DND-41 (cell line): ENCODE data around the gene IL21R.

Experiments used
- ATAC-seq: fragments of 200-7000 bp; cut with Tn5 transposase; 3 replicates; pipeline ENCODE4 v1.9.1; 2021; ENCODE audit warnings: low read depth; ENCODE audit not compliant: insufficient read depth
- DNase-seq: peaks from one replicate; pipeline ENCODE4 v3.0.0-alpha.2; 2020
- H2AFZ ChIP-seq: 2 replicates; pipeline ENCODE4 v1.6.0; 2012; ENCODE audit warnings: low read depth, low read length
- H3K27ac ChIP-seq: 2 replicates; pipeline ENCODE4 v1.5.1; 2012; ENCODE audit warnings: low read length, inconsistent platforms
- H3K27me3 ChIP-seq: fragments of 200-600 bp; sonication (generic); 2 replicates; pipeline ENCODE4 v1.6.0; 2012; ENCODE audit warnings: low read length, mild to moderate bottlenecking, inconsistent platforms; ENCODE audit not compliant: insufficient read depth, poor library complexity
- H3K36me3 ChIP-seq: 2 replicates; pipeline ENCODE4 v1.5.1; 2012; ENCODE audit warnings: low read length, inconsistent platforms; ENCODE audit not compliant: insufficient read depth
- H3K4me1 ChIP-seq: 2 replicates; pipeline ENCODE4 v1.5.1; 2012; ENCODE audit warnings: mild to moderate bottlenecking, low read length; ENCODE audit not compliant: insufficient read depth
- H3K4me2 ChIP-seq: 2 replicates; pipeline ENCODE4 v1.6.0; 2012; ENCODE audit warnings: mild to moderate bottlenecking, moderate library complexity, low read length, inconsistent platforms; ENCODE audit not compliant: insufficient read depth
- H3K4me3 ChIP-seq, 2 experiments: fragments of 200-600 bp in 1 of 2; shearing (Covaris generic) in 1 of 2; 2 replicates each; pipeline ENCODE4 v1.5.1; 2012 to 2016; ENCODE audit warnings: inconsistent platforms in 2 of 2, low read length in 2 of 2, mild to moderate bottlenecking in 2 of 2, low read depth in 1 of 2, moderate library complexity in 1 of 2
- H3K79me2 ChIP-seq: 2 replicates; pipeline ENCODE4 v1.6.0; 2012; ENCODE audit warnings: low read length, inconsistent platforms; ENCODE audit not compliant: insufficient read depth
- H3K9ac ChIP-seq: 2 replicates; pipeline ENCODE4 v1.6.0; 2012; ENCODE audit warnings: low read depth, mild to moderate bottlenecking, inconsistent platforms, low read length, moderate library complexity
- H3K9me3 ChIP-seq: 2 replicates; pipeline ENCODE4 v1.5.1; 2012; ENCODE audit warnings: low read length, moderate library complexity, mild to moderate bottlenecking, inconsistent platforms; ENCODE audit not compliant: insufficient read depth, severe bottlenecking
- H4K20me1 ChIP-seq: 2 replicates; pipeline ENCODE4 v1.6.0; 2012; ENCODE audit warnings: low read length; ENCODE audit not compliant: insufficient read depth
- EZH2 ChIP-seq: IDR thresholded peaks from 3 replicates; pipeline ENCODE4 v1.6.1; 2012; ENCODE audit warnings: borderline replicate concordance, low read depth, mild to moderate bottlenecking, moderate library complexity, low read length, inconsistent platforms; ENCODE audit not compliant: severe bottlenecking
- TF ChIP-seq, protein P1 (sequence below): IDR thresholded peaks from 2 replicates; pipeline ENCODE4 v1.5.1; 2012; ENCODE audit warnings: borderline replicate concordance, low read length, moderate library complexity, mild to moderate bottlenecking; ENCODE audit not compliant: poor library complexity, severe bottlenecking; ENCODE audit errors: extremely low read depth

Gene IL21R

DNA sequence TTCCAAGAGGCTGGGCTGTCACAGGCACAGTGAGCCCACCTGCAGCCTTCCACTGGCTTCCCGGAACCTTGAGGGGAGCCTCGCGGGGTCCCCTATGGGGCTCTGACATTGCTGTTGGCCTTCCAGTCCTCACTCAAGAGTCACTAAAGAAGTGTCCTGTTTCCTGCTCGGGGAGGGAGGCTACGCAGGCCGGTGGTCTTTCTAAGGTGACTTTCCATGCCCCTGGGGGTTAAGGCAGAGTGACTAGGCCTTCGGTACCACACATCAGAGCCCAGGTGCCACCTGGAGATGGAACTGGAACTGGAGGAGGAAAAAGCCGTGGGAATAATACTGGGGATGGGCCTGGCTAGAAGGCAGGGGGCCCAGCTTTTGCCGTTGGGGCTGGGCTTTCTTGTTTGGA lies 72.1 kb downstream of the IL21R start:
- no peak for DNase-seq

DNA sequence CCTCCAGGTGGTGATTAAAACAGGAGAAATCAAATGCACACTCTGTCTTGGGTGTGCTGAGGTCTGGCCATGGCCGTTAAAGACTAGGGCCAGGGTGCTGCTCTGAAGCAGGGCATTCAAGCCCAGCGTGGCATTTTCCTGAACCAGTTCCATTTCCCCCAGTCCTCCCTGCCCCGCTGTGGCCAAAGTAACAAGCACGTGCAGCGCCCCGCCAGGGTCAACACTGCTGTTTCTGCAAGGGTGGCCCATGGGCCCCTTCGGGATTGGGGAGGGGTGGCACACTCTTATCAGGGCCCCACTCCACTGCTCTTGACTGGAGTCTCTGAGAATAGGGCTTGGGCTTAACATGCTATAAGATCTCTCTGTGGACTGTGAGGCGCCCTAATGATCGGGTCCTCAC lies 72.9 kb downstream of the IL21R start:
- no peak for TF ChIP-seq EZH2
- TF ChIP-seq, protein P1, sequence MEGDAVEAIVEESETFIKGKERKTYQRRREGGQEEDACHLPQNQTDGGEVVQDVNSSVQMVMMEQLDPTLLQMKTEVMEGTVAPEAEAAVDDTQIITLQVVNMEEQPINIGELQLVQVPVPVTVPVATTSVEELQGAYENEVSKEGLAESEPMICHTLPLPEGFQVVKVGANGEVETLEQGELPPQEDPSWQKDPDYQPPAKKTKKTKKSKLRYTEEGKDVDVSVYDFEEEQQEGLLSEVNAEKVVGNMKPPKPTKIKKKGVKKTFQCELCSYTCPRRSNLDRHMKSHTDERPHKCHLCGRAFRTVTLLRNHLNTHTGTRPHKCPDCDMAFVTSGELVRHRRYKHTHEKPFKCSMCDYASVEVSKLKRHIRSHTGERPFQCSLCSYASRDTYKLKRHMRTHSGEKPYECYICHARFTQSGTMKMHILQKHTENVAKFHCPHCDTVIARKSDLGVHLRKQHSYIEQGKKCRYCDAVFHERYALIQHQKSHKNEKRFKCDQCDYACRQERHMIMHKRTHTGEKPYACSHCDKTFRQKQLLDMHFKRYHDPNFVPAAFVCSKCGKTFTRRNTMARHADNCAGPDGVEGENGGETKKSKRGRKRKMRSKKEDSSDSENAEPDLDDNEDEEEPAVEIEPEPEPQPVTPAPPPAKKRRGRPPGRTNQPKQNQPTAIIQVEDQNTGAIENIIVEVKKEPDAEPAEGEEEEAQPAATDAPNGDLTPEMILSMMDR: no peak
- Histone ChIP-seq H3K4me2 (no peak overlapping the region), H3K27me3 (no peaks in the 10 kb centered on the region), H3K4me1 (no peaks in the 10 kb centered on the region), H3K9ac (no peak overlapping the region), H3K9me3 (no peaks in the 10 kb centered on the region), H3K36me3 (peaks cover 89% of the 10 kb centered on the region), H3K4me3 (no peak overlapping the region), H4K20me1 (no peaks in the 10 kb centered on the region), H2AFZ (no peak overlapping the region), H3K79me2 (no peaks in the 10 kb centered on the region), H3K27ac (no peak overlapping the region)
- no peak for DNase-seq
- no peak for ATAC-seq

More for the DNA sequence above, 72.1 kb downstream of the IL21R start:
- H2AFZ ChIP-seq: no peak overlapping the region
- no peak for TF ChIP-seq EZH2
- TF ChIP-seq, protein P1: no peak
- no peak overlapping the region for H3K4me2 ChIP-seq
- no peak overlapping the region for H3K4me3 ChIP-seq
- no peak for ATAC-seq
- no peaks in the 10 kb centered on the region for H3K9me3 ChIP-seq
- H3K9ac ChIP-seq: no peak overlapping the region
- no peaks in the 10 kb centered on the region for H3K79me2 ChIP-seq
- H3K4me1 ChIP-seq: no peaks in the 10 kb centered on the region
- peaks cover 97% of the 10 kb centered on the region for H3K36me3 ChIP-seq
- H3K27me3 ChIP-seq: no peaks in the 10 kb centered on the region
- no peak overlapping the region for H3K27ac ChIP-seq
- no peaks in the 10 kb centered on the region for H4K20me1 ChIP-seq

DNA sequence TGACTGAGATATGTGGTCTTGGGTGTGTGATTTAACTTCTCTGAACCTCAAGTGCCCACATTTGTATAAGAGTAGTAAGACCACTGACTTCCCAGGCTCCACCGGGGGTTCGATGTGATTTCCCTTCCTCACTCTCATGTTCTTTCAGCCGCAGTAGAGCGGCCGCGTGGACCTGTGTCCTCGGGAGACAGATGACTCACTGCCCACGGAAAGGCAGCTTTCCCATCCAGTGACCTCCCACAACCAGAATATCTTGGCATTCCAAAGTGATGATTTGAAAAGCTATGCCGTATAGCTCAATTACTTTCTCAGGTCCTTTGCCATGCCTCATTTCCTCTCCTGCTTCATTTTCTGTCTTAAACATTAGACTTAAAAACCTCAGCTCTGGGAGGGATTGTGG lies 73.6 kb downstream of the IL21R start:
- DNase-seq (no peak), ATAC-seq (no peak)
- H3K9me3 ChIP-seq: no peaks in the 10 kb centered on the region
- H3K36me3 ChIP-seq: peaks cover 87% of the 10 kb centered on the region
- no peak overlapping the region for H2AFZ ChIP-seq
- TF ChIP-seq EZH2: no peak
- TF ChIP-seq, protein P1: no peak
- no peak overlapping the region for H3K4me2 ChIP-seq
- H3K79me2 ChIP-seq: no peaks in the 10 kb centered on the region
- H3K9ac ChIP-seq: no peak overlapping the region
- H4K20me1 ChIP-seq: no peaks in the 10 kb centered on the region
- H3K27ac ChIP-seq: no peak overlapping the region
- H3K4me1 ChIP-seq: no peaks in the 10 kb centered on the region
- no peak overlapping the region for H3K4me3 ChIP-seq
- H3K27me3 ChIP-seq: no peaks in the 10 kb centered on the region

DNA sequence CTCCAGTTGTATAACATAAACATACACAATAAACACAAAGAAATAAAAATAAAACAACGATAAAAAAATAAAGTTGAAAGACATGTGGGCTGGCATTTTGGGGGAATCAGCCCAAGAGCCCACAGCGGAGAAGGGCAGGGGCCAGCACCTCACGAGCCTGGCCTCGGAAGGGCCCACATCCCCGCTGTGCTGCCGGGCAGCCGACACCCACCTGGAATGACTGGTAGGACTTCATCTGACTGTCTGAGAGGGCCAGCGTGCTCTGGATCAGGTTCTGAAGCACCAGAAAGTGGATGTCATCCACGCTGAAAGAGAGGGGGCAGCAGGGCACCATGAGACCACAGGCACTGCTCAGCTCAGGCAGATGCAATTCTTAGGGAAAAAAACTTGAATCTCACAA lies 74.3 kb downstream of the IL21R start:
- Histone ChIP-seq H3K27me3 (no peaks in the 10 kb centered on the region), H3K9me3 (no peaks in the 10 kb centered on the region), H2AFZ (no peak overlapping the region), H3K4me1 (no peaks in the 10 kb centered on the region), H3K4me2 (no peak overlapping the region), H3K36me3 (peaks cover 86% of the 10 kb centered on the region), H4K20me1 (no peaks in the 10 kb centered on the region), H3K27ac (no peak overlapping the region), H3K4me3 (no peak overlapping the region), H3K9ac (no peak overlapping the region), H3K79me2 (no peaks in the 10 kb centered on the region)
- no peak for TF ChIP-seq EZH2
- TF ChIP-seq, protein P1: no peak
- no peak for DNase-seq
- no peak for ATAC-seq
